Panc1 (cell line): ENCODE data around the gene SMIM35. TPM values are rescaled to one million over a fixed set of nuclear protein-coding genes. Genes with fewer than 3 reads are reported as not detected.

Experiments used
- ATAC-seq: fragments of 200-7000 bp; cut with Tn5 transposase; 2 replicates; pipeline ENCODE4 v1.9.1; 2020; ENCODE audit warnings: mild to moderate bottlenecking, moderate library complexity
- BruUV-seq: library from RNA; stranded (reverse); fragments of 400-500 nt; replicated peaks from 2 replicates; lab custom pipeline; 2021; lab: Mats Ljungman, UMichigan
- CTCF ChIA-PET: fragments of 300-600 bp; sonication (Branson Sonifier 250); formaldehyde crosslinking; loops from one replicate; lab custom pipeline; 2022; ENCODE audit warnings: antibody characterized with exemption; lab: Charles Lee
- POLR2A ChIA-PET: fragments of 300-600 bp; sonication (Branson Sonifier 250); formaldehyde crosslinking; loops from one replicate; lab custom pipeline; 2022; ENCODE audit warnings: antibody characterized with exemption; lab: Charles Lee
- DNase-seq: peaks from one replicate; pipeline ENCODE4 v3.0.0-alpha.2; 2010; ENCODE audit warnings: low read depth, low spot score
- H3K27ac ChIP-seq: 2 replicates; pipeline ENCODE4 v1.5.1; 2011; ENCODE audit warnings: mild to moderate bottlenecking, low read length, inconsistent platforms
- H3K27me3 ChIP-seq: fragments of 200-500 bp; sonication (Bioruptor generic); 2 replicates; pipeline ENCODE4 v1.6.0; 2014; ENCODE audit warnings: low read length, inconsistent platforms; ENCODE audit not compliant: control insufficient read depth, insufficient read depth
- H3K36me3 ChIP-seq: fragments of 200-500 bp; sonication (Bioruptor generic); 2 replicates; pipeline ENCODE4 v1.5.1; 2014; ENCODE audit warnings: inconsistent platforms, mild to moderate bottlenecking, low read length, moderate library complexity; ENCODE audit not compliant: control insufficient read depth, insufficient read depth
- H3K4me1 ChIP-seq: 2 replicates; pipeline ENCODE4 v1.5.1; 2011; ENCODE audit warnings: inconsistent platforms, mild to moderate bottlenecking, low read length, moderate library complexity; ENCODE audit not compliant: control insufficient read depth, insufficient read depth
- H3K4me3 ChIP-seq, 2 experiments: 2 replicates each; pipeline ENCODE4 v1.5.1; 2011 to 2012; ENCODE audit warnings: low read depth in 2 of 2, low read length in 2 of 2, mild to moderate bottlenecking in 2 of 2, inconsistent platforms in 1 of 2, moderate library complexity in 1 of 2
- H3K9me3 ChIP-seq: fragments of 200-500 bp; sonication (Bioruptor generic); 2 replicates; pipeline ENCODE4 v1.5.1; 2014; ENCODE audit warnings: low read depth, mild to moderate bottlenecking, inconsistent platforms, low read length, moderate library complexity; ENCODE audit not compliant: control insufficient read depth, insufficient read depth
- POLR2AphosphoS5 ChIP-seq: IDR thresholded peaks from 2 replicates; pipeline ENCODE4 v1.6.1; 2012; ENCODE audit warnings: mild to moderate bottlenecking, low read depth, low read length, moderate library complexity
- SIN3A ChIP-seq: IDR thresholded peaks from 2 replicates; pipeline ENCODE4 v1.6.1; 2012; ENCODE audit warnings: low read depth, mild to moderate bottlenecking, low read length, moderate library complexity, borderline replicate concordance; ENCODE audit not compliant: insufficient read depth
- TCF7L2 ChIP-seq: IDR thresholded peaks from 2 replicates; pipeline ENCODE4 v1.6.1; 2011; ENCODE audit warnings: mild to moderate bottlenecking, low read depth, low read length, inconsistent platforms
- in situ Hi-C: cut with HindIII; loops from 2 replicates; pipeline ENCODE4 v1.10.0; 2016; ENCODE audit warnings: low sequenced_read_pairs, low pct_unique_long_range_greater_than_20kb
- intact Hi-C: fragments of 100-400 bp; cut with micrococcal nuclease; formaldehyde crosslinking; loops from one replicate; pipeline ENCODE4 v1.10.0; 2022; ENCODE audit not compliant: unreplicated experiment
- total RNA-seq: library from RNA; stranded (reverse); gene quantifications from one replicate; pipeline ENCODE4 v1.2.1, GENCODE V29; 2021; ENCODE audit not compliant: unreplicated experiment
- TF ChIP-seq, protein P1 (sequence below), 2 experiments: IDR thresholded peaks; 2 replicates each; pipeline ENCODE4 v1.6.1; 2011 to 2012; ENCODE audit warnings: low read depth in 2 of 2, control low read depth in 1 of 2, low read length in 1 of 2, mild to moderate bottlenecking in 1 of 2, moderate library complexity in 1 of 2; ENCODE audit not compliant: insufficient read depth in 1 of 2
- TF ChIP-seq, protein P2 (sequence below): fragments of 450-650 bp; IDR thresholded peaks from 2 replicates; pipeline ENCODE4 v1.5.1; 2017; ENCODE audit warnings: mild to moderate bottlenecking

Gene SMIM35
- total RNA-seq, 1 experiment from 2014 or later, result not detected

DNA sequence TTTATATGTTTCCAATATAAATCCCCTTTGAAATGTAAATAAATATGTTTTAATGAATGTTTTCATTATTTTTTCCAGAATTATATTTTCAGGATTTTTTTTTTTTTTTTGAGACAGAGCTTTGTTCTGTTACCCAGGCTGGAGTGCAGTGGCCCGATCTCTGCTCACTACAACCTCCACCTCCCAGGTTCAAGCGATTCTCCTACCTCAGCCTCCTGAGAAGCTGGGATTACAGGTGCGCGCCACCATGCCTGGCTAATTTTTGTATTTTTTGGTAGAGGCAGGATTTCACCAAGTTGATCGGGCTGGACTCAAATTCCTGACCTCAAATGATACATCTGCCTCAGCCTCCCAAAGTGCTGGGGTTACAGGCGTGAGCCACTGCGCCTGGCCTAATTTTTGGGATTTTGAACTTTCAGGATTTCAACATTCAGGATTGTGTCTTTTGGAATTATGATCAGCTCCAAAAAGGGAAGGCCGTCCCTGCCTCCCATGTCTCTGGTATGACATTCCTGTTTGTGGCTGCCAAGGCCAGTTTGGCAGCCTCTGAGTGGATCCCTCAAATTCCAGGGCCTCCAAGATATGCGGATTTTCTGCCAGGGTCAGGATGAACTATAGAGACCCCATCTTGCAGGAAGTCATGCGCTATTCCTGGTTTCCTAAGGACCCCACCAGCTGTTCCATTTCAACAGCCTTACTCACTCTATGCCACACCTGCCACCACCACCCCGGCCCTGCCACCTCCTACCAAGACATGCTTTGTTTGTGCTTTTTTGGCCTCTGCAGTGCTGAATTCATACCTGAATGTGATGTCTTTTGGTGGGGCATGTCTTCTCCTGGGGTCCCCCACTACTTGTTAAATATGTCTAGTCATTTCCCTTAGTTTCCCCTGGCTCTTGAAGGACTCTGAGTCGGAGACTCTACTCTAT, 31.8 kb downstream of the SMIM35 start:
- DNase-seq (no peak), ATAC-seq (no peak)
- H3K4me1 ChIP-seq, result no peaks in the 10 kb centered on the region
- H3K27me3 ChIP-seq, result no peaks in the 10 kb centered on the region; the same call in 1 of the 2 replicates
- in situ Hi-C loops, result no loop called here
- no peak overlapping the region for H3K4me3 ChIP-seq
- POLR2A ChIA-PET, result interaction anchor here (0.7 kb wide), 1 partner anchor 108 kb away, joined by 7 read pairs; no protein-coding TSS in a partner anchor
- TF ChIP-seq SIN3A (no peak), POLR2AphosphoS5 (no peak), TCF7L2 (no peak)
- TF ChIP-seq, protein P1, sequence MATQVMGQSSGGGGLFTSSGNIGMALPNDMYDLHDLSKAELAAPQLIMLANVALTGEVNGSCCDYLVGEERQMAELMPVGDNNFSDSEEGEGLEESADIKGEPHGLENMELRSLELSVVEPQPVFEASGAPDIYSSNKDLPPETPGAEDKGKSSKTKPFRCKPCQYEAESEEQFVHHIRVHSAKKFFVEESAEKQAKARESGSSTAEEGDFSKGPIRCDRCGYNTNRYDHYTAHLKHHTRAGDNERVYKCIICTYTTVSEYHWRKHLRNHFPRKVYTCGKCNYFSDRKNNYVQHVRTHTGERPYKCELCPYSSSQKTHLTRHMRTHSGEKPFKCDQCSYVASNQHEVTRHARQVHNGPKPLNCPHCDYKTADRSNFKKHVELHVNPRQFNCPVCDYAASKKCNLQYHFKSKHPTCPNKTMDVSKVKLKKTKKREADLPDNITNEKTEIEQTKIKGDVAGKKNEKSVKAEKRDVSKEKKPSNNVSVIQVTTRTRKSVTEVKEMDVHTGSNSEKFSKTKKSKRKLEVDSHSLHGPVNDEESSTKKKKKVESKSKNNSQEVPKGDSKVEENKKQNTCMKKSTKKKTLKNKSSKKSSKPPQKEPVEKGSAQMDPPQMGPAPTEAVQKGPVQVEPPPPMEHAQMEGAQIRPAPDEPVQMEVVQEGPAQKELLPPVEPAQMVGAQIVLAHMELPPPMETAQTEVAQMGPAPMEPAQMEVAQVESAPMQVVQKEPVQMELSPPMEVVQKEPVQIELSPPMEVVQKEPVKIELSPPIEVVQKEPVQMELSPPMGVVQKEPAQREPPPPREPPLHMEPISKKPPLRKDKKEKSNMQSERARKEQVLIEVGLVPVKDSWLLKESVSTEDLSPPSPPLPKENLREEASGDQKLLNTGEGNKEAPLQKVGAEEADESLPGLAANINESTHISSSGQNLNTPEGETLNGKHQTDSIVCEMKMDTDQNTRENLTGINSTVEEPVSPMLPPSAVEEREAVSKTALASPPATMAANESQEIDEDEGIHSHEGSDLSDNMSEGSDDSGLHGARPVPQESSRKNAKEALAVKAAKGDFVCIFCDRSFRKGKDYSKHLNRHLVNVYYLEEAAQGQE (IDR thresholded peaks at IDR 0.05; ENCODE audit: insufficient read depth in 1 of 2, low read depth in 2 of 2, low read length in 1 of 2), result no peak
- TF ChIP-seq, protein P2, sequence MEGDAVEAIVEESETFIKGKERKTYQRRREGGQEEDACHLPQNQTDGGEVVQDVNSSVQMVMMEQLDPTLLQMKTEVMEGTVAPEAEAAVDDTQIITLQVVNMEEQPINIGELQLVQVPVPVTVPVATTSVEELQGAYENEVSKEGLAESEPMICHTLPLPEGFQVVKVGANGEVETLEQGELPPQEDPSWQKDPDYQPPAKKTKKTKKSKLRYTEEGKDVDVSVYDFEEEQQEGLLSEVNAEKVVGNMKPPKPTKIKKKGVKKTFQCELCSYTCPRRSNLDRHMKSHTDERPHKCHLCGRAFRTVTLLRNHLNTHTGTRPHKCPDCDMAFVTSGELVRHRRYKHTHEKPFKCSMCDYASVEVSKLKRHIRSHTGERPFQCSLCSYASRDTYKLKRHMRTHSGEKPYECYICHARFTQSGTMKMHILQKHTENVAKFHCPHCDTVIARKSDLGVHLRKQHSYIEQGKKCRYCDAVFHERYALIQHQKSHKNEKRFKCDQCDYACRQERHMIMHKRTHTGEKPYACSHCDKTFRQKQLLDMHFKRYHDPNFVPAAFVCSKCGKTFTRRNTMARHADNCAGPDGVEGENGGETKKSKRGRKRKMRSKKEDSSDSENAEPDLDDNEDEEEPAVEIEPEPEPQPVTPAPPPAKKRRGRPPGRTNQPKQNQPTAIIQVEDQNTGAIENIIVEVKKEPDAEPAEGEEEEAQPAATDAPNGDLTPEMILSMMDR, result no peak
- H3K9me3 ChIP-seq, result no peaks in the 10 kb centered on the region
- no TSS peak for BruUV-seq
- CTCF ChIA-PET, result interaction anchor here (0.6 to 0.8 kb wide), 2 partner anchors 108 to 234 kb away, joined by 3 to 4 read pairs; no protein-coding TSS in a partner anchor
- H3K36me3 ChIP-seq, result no peaks in the 10 kb centered on the region
- no peak overlapping the region for H3K27ac ChIP-seq
- intact Hi-C loops, result loop anchor here (5.0 kb wide), 1 partner anchor 233 kb away; the partner anchor contains the start of gene FXYD2

DNA sequence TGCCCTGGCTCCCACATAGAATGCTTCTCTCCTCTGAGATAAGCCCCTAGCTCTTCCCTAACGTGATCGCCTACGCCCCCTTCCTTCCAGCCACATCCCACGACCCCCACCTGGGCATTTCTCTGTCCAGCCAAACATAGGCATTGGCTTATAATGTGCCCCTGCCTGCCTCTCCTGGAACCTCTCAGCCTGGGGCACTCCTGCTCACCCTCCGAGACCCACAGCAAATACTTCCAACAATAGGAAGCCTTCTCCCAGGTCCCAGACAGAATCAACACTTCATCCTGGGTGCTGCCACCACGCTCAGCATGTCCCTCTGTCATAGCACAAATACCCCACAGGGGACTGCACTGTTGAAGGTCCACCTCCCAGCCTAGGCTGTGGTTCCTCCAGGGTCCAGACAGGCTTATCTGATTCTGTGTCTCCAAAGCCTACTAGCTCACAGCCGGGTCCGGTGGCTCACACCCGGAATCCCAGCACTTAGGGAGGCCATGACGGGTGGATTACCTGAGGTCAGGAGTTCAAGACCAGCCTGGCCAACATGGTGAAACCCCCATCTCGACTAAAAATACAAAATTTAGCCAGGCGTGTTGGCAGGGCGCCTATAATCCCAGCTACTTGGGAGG, 34.1 kb downstream of the SMIM35 start:
- no TSS peak for BruUV-seq
- H3K27me3 ChIP-seq, result peaks cover 3% of the 10 kb centered on the region; the same call in 1 of the 2 replicates
- H3K4me3 ChIP-seq, result no peak overlapping the region
- no peak for TF ChIP-seq TCF7L2
- no peak for TF ChIP-seq SIN3A
- no peak for TF ChIP-seq POLR2AphosphoS5
- TF ChIP-seq, protein P1 (IDR thresholded peaks at IDR 0.05; ENCODE audit: insufficient read depth in 1 of 2, low read depth in 2 of 2, low read length in 1 of 2), result no peak
- TF ChIP-seq, protein P2, result no peak
- no peak for DNase-seq
- intact Hi-C loops (loop anchor here (1.0 to 5.0 kb wide), 3 partner anchors 102 to 230 kb away; partner anchors contain the start of gene FXYD2), in situ Hi-C loops (no loop called here)
- POLR2A ChIA-PET, result no interaction called here
- H3K9me3 ChIP-seq, result no peaks in the 10 kb centered on the region
- no peaks in the 10 kb centered on the region for H3K36me3 ChIP-seq
- CTCF ChIA-PET, result interaction anchor here (0.5 to 1.6 kb wide), 12 partner anchors 22 to 627 kb away, joined by 3 to 13 read pairs (median 5); no protein-coding TSS in a partner anchor
- no peak overlapping the region for H3K27ac ChIP-seq
- H3K4me1 ChIP-seq, result no peaks in the 10 kb centered on the region
- ATAC-seq, result peak; percentile 23; the same call in 1 of the 2 replicates
